Measurements from ENCODE around the gene NCF4. TPM values are rescaled to one million over a fixed set of nuclear protein-coding genes. Genes with fewer than 3 reads are reported as not detected.

The NCF4 gene
- polyA plus RNA-seq, 2 donors: 4.2 to 7.0 TPM

- 84 to 89% methylated on average over 16 to 21 of the region's 21 CpGs for WGBS, 2 donors
- Histone ChIP-seq H3K36me3 (ENCODE audit: control insufficient read depth in 2 of 2, insufficient read depth in 2 of 2, low read length in 1 of 2) (peaks cover 0 to 2% of the 10 kb centered on the region in 2 donors), H3K4me1 (ENCODE audit: control insufficient read depth in 2 of 2, insufficient read depth in 2 of 2, low read length in 1 of 2) (peaks cover 2 to 19% of the 10 kb centered on the region in 2 donors), H3K4me3 (ENCODE audit: low read depth in 1 of 2, low read length in 2 of 2) (no peak overlapping the region), H3K27me3 (ENCODE audit: control insufficient read depth in 1 of 2, insufficient read depth in 2 of 2, low read length in 2 of 2) (no peaks in the 10 kb centered on the region), H3K9me3 (ENCODE audit: control insufficient read depth in 2 of 2, insufficient read depth in 1 of 2, low read depth in 1 of 2, low read length in 1 of 2) (no peaks in the 10 kb centered on the region), H3K27ac (ENCODE audit: low read depth in 2 of 2, low read length in 1 of 2) (no peak overlapping the region)
These were observed 62.5 kb downstream of the NCF4 start for GRCh38 chr22:36923131-36923788.

- H3K4me3 ChIP-seq (ENCODE audit: low read depth in 1 of 2, low read length in 2 of 2): no peak overlapping the region
- 74 to 83% methylated on average over 8 of the region's 8 CpGs for whole genome bisulfite sequencing, 2 donors
- H3K27ac ChIP-seq (ENCODE audit: low read depth in 2 of 2, low read length in 1 of 2): no peak overlapping the region
- H3K27me3 ChIP-seq (ENCODE audit: control insufficient read depth in 1 of 2, insufficient read depth in 2 of 2, low read length in 2 of 2): no peaks in the 10 kb centered on the region
- H3K4me1 ChIP-seq (ENCODE audit: control insufficient read depth in 2 of 2, insufficient read depth in 2 of 2, low read length in 1 of 2): peaks cover 2 to 19% of the 10 kb centered on the region in 2 donors
- H3K36me3 ChIP-seq (ENCODE audit: control insufficient read depth in 2 of 2, insufficient read depth in 2 of 2, low read length in 1 of 2): peaks cover 0 to 2% of the 10 kb centered on the region in 2 donors
- H3K9me3 ChIP-seq (ENCODE audit: control insufficient read depth in 2 of 2, insufficient read depth in 1 of 2, low read depth in 1 of 2, low read length in 1 of 2): no peaks in the 10 kb centered on the region
These were observed 63.4 kb downstream of the NCF4 start for GRCh38 chr22:36924151-36924698.

- H3K36me3 ChIP-seq (ENCODE audit: control insufficient read depth in 2 of 2, insufficient read depth in 2 of 2, low read length in 1 of 2): peaks cover 0 to 2% of the 10 kb centered on the region in 2 donors
- H3K9me3 ChIP-seq (ENCODE audit: control insufficient read depth in 2 of 2, insufficient read depth in 1 of 2, low read depth in 1 of 2, low read length in 1 of 2): no peaks in the 10 kb centered on the region
- 85% methylated on average over 19 of the region's 19 CpGs for WGBS, 2 donors
- no peak overlapping the region for H3K4me3 ChIP-seq (ENCODE audit: low read depth in 1 of 2, low read length in 2 of 2)
- no peak overlapping the region for H3K27ac ChIP-seq (ENCODE audit: low read depth in 2 of 2, low read length in 1 of 2)
- no peaks in the 10 kb centered on the region for H3K27me3 ChIP-seq (ENCODE audit: control insufficient read depth in 1 of 2, insufficient read depth in 2 of 2, low read length in 2 of 2)
- H3K4me1 ChIP-seq (ENCODE audit: control insufficient read depth in 2 of 2, insufficient read depth in 2 of 2, low read length in 1 of 2): peaks cover 2 to 19% of the 10 kb centered on the region in 2 donors
These were observed 64.8 kb downstream of the NCF4 start for GRCh38 chr22:36925388-36926290.

GRCh38 chr22:36926309-36926708 lies 65.5 kb downstream of the NCF4 start:
- H3K27me3 ChIP-seq (ENCODE audit: control insufficient read depth in 1 of 2, insufficient read depth in 2 of 2, low read length in 2 of 2): no peaks in the 10 kb centered on the region
- 85% methylated on average over 6 of the region's 6 CpGs for WGBS, 2 donors
- peaks cover 0 to 2% of the 10 kb centered on the region in 2 donors for H3K36me3 ChIP-seq (ENCODE audit: control insufficient read depth in 2 of 2, insufficient read depth in 2 of 2, low read length in 1 of 2)
- no peaks in the 10 kb centered on the region for H3K9me3 ChIP-seq (ENCODE audit: control insufficient read depth in 2 of 2, insufficient read depth in 1 of 2, low read depth in 1 of 2, low read length in 1 of 2)
- H3K27ac ChIP-seq (ENCODE audit: low read depth in 2 of 2, low read length in 1 of 2): no peak overlapping the region
- H3K4me1 ChIP-seq (ENCODE audit: control insufficient read depth in 2 of 2, insufficient read depth in 2 of 2, low read length in 1 of 2): peaks cover 2 to 17% of the 10 kb centered on the region in 2 donors
- H3K4me3 ChIP-seq (ENCODE audit: low read depth in 1 of 2, low read length in 2 of 2): no peak overlapping the region

GRCh38 chr22:36926721-36927435 lies 66.1 kb downstream of the NCF4 start:
- Histone ChIP-seq H3K27me3 (ENCODE audit: control insufficient read depth in 1 of 2, insufficient read depth in 2 of 2, low read length in 2 of 2) (no peaks in the 10 kb centered on the region), H3K27ac (ENCODE audit: low read depth in 2 of 2, low read length in 1 of 2) (no peak overlapping the region), H3K4me3 (ENCODE audit: low read depth in 1 of 2, low read length in 2 of 2) (no peak overlapping the region), H3K36me3 (ENCODE audit: control insufficient read depth in 2 of 2, insufficient read depth in 2 of 2, low read length in 1 of 2) (peaks cover 0 to 2% of the 10 kb centered on the region in 2 donors), H3K9me3 (ENCODE audit: control insufficient read depth in 2 of 2, insufficient read depth in 1 of 2, low read depth in 1 of 2, low read length in 1 of 2) (no peaks in the 10 kb centered on the region), H3K4me1 (ENCODE audit: control insufficient read depth in 2 of 2, insufficient read depth in 2 of 2, low read length in 1 of 2) (peaks cover 2 to 14% of the 10 kb centered on the region in 2 donors)
- 65 to 80% methylated on average over 14 of the region's 14 CpGs for WGBS, 2 donors

Other genes with a start within 250 kb of the NCF4 start
- gene CACNG2, start 157.3 kb upstream of the NCF4 start, polyA plus RNA-seq: not detected
- gene IFT27, start 84.9 kb upstream of the NCF4 start, polyA plus RNA-seq: 10 to 100 TPM; 10.3 to 16.0 TPM
- not detected for gene PVALB, start 44.0 kb upstream of the NCF4 start, polyA plus RNA-seq
- gene CSF2RB, start 52.6 kb downstream of the NCF4 start, polyA plus RNA-seq: 1 to 10 TPM in 1 of 2 donors, under 1 TPM in 1; 0.75 to 1.5 TPM
- gene TST, start 158.4 kb downstream of the NCF4 start, polyA plus RNA-seq: 100 to 1,000 TPM; 108 to 140 TPM
- gene MPST, start 158.7 kb downstream of the NCF4 start, polyA plus RNA-seq: 100 to 1,000 TPM; 104 to 147 TPM
- gene KCTD17, start 190.7 kb downstream of the NCF4 start, polyA plus RNA-seq: 1 to 10 TPM; 6.7 to 7.4 TPM
- under 1 TPM; 0.04 to 0.05 TPM for gene TMPRSS6, start 248.7 kb downstream of the NCF4 start, polyA plus RNA-seq